CD4-positive, alpha-beta T cell treated with Interleukin-17A for 1 hour (primary cell): ENCODE measurements around the gene DNM3.
A peak's percentile ranks its signal among the peaks of the same experiment; 100 is the strongest.

Experiments
- DNase-seq: peaks from one replicate; pipeline ENCODE4 v3.0.0-alpha.2; 2020

DNM3 gene

DNA sequence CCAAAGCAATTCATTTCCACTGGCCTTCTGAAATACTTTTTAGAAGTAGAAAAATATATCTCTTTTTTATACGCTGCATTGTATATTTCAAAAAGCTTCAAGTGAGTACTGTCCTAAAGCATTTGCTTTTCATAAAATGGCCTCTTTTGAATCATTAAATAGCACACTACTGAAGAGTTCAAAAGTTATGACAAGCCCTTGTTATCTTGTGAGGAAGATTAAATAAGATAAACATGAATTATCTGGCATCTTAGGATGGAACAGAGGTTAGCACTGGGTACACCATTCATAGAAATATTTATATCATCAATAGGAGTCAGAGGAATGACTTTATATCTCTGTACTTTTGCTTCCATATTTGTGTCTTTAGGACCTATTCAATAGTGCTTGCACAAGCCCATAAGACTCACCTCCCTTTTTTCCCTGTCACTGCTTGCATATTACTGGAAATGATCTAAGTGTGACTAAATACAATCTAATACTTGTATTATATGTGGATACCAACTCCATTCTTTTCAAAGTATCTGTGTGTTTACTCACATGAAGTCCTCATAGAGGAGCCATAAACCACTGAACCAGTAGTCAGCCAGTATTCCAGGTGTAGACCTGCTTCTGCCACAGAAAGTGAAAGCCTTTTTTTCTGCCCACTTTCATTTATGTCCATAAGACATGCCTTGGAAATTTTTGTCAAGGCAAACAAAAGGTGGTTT is 305.0 kb downstream of the DNM3 start:
- no peak for DNase-seq

GRCh38 chr1:172147541-172147940 is 306.2 kb downstream of the DNM3 start:
- no peak for DNase-seq

- DNase-seq, result no peak
These were observed 306.9 kb downstream of the DNM3 start for GRCh38 chr1:172148213-172148612.

DNA sequence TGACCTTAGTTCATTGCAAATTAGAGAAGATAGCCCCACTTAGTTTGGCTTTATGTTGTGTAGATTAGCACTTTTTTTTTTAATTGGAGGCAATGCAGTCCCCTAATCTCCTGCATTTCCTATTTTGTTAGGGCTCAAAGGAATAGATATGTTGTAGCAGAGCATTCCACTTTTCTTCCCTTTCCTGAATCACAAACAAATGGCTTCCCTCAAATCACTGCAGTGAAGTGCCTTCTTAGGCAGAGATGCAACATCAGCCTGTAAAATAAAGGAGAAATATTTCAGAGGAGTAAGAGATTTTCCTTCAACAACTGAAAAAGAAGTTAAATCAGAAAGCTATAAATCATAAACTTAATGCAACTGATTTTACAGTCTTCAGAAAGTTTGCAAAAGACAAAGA is 307.4 kb downstream of the DNM3 start:
- DNase-seq, result no peak

- DNase-seq, result no peak
These were observed 308.0 kb downstream of the DNM3 start for GRCh38 chr1:172149346-172149745.

DNA sequence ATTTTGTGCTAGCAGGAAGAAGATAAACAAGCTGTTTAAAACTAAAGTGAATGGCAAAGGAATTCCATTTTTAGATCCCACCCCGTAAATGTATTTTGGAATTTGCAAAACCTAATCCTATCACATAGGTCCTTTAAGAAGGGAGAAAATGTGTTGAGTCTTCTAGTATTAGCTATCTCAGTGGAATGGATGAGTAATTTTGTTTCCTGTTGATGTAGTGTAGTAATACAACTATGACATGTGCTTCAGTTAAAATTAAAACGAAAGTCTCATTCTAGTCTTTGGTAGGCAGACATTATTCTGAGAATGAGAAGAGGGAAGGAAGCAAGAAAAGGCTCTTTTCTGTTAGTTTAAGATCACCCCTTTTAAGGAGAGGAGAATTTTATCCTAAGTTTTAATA is 313.3 kb downstream of the DNM3 start:
- peak; percentile 27 for DNase-seq

DNA sequence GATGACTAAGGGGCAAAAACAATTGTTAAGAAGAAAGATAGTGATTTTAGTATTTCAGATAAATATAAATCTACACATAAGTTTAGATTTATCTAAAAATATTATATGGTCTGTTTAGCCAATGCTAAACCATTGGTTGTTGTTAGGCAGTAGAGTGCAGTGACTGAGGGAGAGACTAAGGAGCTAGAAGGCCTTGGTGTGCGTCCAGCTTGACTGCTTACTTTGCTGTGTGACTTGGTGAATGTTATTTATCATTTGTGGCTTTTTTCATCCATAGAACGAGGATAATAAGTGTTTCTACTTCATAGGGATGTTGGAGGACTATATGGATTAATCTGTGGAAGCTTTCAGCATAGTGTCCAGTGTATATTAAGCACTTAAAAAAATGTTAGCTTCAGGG is 314.5 kb downstream of the DNM3 start:
- DNase-seq, result no peak

GRCh38 chr1:172162236-172162635 is 320.9 kb downstream of the DNM3 start:
- no peak for DNase-seq

DNA sequence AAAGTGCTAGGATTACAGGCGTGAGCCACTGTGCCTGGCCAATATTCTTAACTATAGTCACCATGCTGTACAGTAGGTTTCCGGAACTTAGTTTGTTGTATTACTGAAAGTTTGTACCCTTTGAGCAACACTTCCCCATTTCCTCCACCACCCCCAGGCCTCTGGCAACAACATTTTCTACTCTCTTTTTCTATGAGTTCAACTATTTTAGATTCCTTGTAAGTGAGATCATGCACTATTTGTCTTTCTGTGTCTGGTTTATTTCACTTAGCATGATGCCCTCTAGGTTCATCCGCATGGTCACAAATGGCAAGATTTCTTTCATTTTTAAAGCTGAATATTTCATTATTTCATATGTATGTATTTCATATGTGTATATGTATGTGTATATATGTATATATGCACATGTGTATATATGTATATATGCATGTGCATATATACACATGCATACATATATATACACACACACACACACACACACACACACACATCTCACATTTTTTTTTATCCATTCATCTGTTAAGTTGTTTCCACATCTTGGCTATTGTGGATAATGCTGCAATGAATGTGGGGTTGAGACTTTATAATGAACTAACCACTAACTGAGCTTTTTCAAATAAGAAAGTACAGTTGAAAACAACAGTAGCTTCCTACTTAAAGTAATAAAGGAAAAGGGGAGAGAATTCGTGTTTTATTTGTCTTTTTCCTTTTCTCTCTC is 322.4 kb downstream of the DNM3 start:
- DNase-seq, result no peak

DNA sequence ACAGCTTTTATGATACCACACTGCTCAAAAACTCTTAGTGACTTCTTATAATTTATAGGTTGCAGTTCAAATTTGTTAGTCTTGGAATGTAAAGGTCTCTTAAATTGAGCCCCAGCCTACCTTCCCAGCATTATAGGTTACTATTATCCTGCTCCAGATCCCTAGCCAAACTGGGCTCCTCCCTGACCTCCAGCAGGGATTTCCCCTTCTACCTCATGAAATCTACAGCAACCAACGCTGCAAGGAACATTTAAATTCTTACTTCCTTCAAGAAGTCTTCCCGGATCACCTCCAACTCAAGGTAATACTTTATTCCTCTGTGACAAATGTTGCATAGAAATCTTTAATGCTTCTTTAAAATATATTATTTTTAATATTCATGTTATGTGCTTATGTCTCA is 324.1 kb downstream of the DNM3 start:
- no peak for DNase-seq

DNA sequence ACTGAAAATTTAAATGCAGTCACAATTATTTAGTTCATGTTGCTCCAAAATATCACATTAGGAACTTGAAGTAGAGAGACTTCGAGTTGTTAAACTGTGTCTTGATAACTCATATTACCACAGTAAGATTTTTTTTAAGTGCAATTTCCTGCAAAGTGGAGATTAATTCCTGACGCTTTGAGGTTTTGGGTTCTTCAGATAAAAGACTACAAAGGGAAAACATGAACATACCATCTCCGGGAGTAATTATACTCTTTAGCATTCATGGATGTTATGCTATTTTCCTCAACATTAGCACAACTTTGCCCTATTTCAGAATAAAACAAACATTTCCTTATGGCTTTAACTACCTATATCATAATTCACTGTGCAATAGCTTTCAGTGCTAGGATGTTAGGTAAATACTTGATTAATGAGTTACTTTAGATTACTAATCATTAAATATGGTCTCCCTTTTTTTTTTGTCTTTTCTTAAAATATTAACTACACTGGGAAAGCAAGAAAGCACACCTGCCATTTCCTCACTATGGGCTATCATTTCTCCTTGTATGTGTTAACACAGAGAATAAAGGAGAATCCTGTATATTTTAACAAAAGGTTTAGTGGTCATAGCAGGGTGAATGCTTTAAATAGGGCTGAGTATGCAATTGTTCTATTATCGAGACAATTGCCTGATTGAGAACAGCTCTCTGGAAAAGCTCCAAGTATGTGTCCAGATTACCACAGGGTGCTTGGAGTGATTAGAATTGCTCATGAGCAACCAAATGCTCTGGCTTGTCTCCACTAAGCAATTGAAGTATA is 326.7 kb downstream of the DNM3 start:
- DNase-seq, result no peak

DNA sequence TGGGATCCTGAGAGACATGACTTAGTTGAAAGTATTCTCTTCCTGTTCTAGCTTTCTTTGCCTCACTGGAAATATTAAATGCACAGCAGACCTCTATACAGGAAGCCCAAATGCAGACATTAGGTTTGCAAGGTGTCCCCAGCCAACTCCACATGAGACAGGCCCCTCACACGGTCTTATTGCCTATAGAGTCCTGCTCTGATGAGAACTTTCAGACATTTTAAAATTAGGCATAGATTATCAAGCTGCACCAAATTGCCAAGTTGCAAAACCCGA is 327.2 kb downstream of the DNM3 start:
- no peak for DNase-seq

GRCh38 chr1:172169836-172170235 is 328.5 kb downstream of the DNM3 start:
- no peak for DNase-seq

- DNase-seq, result no peak
These were observed 331.1 kb downstream of the DNM3 start for GRCh38 chr1:172172352-172172831.

- no peak for DNase-seq
These were observed 334.9 kb downstream of the DNM3 start for GRCh38 chr1:172176206-172176605.

GRCh38 chr1:172177849-172178248 is 336.6 kb downstream of the DNM3 start:
- no peak for DNase-seq

GRCh38 chr1:172178886-172179285 is 337.6 kb downstream of the DNM3 start:
- DNase-seq, result no peak

GRCh38 chr1:172179918-172180317 is 338.6 kb downstream of the DNM3 start:
- DNase-seq, result no peak

- peak; percentile 68 for DNase-seq
These were observed 339.4 kb downstream of the DNM3 start for GRCh38 chr1:172180501-172181285.

DNA sequence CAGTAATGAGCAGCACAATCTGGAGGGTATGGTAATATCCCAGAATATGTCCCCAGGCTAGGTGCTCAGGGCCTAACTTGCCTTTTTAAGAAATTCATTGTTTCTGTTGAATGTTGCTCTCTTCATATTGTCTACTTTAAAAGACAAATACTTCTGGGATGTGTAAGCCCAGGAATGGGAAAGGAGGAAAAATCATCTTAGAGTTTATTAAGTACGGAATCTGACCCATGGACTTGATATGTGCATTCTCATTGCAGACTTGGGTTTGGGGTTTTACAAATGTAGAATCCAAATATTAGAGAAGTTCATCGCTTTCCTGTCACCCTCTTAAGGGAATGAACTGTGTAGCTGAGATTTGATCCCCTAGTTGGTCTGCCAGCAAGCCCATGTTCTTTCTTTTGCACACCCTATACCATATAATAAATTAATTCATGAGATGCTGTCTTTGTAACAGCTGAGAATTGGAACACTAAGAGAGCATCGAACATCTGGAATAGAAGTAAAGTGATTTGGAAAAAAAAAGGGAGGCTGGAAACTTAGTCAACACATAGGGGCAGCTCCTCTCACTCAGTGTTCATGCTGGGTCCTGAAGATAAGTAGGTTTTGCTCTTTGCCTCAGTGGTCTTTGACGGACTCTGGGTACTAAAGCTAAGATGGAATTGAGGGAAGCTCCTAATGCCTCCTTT is 343.4 kb downstream of the DNM3 start:
- no peak for DNase-seq

DNA sequence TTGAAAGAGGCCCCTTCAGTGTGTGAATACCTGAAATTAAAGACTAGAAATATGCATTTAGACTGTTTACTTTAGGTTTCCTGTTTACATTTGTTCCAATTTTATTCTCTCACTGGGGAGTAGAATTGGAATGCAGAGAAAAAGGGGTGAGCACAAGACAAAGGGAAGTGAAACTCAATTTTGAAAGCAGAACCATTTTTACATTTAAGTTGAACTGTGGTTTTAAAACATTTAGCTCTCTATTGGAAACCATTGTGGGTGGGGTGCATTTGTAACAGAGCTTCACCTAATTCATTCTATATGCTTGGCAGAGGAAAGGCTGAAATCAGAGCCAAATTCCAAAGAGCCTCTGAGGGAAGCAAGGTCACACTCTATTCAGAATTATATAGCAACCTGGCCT is 343.9 kb downstream of the DNM3 start:
- no peak for DNase-seq

- no peak for DNase-seq
These were observed 344.7 kb downstream of the DNM3 start for GRCh38 chr1:172185996-172186395.

DNA sequence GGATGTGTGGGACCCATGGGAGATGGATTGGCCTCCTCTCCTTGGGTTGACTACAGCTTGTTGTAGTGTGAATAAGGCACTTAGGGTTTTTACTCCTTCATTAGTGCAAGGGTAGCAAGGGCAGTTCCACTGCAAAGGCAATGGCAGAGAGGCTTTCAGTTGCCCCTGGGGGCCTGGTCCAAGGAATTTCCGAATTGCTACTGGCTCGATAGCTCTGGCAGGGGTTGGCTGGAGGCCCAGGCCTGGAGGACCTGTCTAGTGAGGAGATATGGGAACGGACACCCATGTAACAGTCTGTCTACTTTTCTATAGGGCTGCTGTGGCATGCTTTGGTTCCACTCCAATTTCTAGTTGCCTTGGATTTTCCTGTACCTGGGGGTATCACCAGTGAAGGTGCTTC is 360.3 kb downstream of the DNM3 start:
- DNase-seq, result no peak
